Suppressor macrophage treated with lipopolysaccharide for 4 hours (primary cell): Measurements from ENCODE around the gene ERMARD.
"Not testable (repeated sequence)": the region's sequence is repeated elsewhere in the genome, so short reads cannot be mapped to it uniquely, and the experiment has no call there.

Experiments
- DNase-seq: peaks from one replicate; pipeline ENCODE4 v3.0.0-alpha.2; 2020

Gene ERMARD

DNA sequence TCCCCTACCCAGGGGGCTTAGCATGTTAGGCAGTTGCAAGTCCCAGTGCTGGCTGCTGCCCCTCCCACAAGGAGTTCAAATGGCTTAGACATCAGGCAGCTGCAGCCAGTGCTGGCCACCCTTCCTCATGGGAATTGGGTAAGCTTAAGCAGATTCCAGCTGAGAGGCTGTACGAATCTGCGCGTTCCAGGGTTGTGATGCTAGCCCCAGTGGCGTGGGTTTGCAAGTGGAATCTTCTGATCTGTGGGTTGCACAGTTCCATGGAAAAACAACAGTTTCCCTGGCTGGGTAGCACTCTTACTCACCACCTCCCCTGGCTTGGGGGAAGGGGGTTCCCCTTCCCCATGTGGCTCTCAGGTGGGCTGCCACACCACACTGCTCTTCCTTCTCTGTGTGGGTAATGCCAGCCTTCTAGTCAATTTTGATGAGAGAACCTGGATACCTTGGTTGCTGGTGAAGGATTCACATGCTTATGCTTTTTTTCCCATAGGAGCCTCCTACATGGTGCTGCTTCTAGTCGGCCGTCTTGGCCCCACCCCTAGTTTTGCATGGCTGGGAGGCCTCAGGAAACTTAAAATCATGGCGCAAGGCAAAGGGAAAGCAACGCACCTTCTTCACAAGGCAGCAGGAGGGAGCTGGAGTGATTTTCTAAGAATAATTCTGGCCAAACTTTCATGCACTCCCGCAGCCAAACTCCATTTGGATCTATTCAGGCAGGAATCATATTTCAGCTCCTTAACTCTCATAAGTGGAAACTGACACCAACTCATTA is 13.0 kb upstream of the ERMARD start:
- no peak for DNase-seq

GRCh38 chr6:169738976-169739529 is 12.4 kb upstream of the ERMARD start:
- DNase-seq = no peak

- no peak for DNase-seq
Observed at GRCh38 chr6:169741344-169741743, 10.1 kb upstream of the ERMARD start.

GRCh38 chr6:169745405-169745804 is 6.0 kb upstream of the ERMARD start:
- no peak for DNase-seq

DNA sequence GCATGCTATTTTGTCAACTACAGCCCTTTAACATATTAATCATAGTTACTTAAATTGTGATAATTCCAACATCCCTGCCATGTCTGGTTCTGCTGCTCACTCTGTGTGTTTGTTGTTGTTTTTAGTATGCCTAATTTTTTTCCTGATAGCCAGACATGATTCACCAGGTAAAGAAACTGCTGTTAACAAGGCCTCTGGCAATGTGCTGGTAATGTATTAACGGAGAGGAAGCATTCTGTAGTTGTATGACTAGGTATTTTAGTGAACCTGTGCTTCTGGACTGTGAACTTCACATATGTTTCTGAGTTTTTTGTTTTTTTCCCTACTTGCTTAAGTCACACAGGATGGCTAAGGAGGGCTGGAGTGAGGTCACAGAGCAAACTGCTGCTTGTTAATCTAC is 4.9 kb upstream of the ERMARD start:
- no peak for DNase-seq

- peak; percentile 5 for DNase-seq
Observed at GRCh38 chr6:169752074-169752623, 727 bp downstream of the ERMARD start.

- no peak for DNase-seq
Observed at GRCh38 chr6:169755162-169755561, 3.7 kb downstream of the ERMARD start.

DNA sequence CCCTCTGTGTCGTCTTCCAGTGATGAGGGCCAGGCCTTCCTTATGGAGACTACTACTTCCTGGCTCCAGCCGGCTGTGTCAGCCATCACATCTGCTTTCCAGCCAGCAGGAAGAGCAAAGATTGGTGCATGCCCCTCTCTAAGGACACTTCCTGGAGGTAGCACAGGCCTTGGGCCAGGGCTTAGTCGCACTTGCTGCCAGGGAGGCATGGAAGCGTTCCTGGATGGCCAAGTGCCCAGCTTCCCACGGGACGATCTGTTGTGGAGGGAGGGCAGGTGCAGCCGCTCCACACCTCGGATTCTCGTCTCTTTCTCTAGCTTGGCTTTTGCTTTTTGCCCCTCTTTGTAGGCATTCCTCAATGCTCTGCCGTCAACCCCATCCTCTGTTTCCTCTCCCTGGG is 11.9 kb downstream of the ERMARD start:
- no peak for DNase-seq

- no peak for DNase-seq
Observed at GRCh38 chr6:169763881-169764280, 12.5 kb downstream of the ERMARD start.

DNA sequence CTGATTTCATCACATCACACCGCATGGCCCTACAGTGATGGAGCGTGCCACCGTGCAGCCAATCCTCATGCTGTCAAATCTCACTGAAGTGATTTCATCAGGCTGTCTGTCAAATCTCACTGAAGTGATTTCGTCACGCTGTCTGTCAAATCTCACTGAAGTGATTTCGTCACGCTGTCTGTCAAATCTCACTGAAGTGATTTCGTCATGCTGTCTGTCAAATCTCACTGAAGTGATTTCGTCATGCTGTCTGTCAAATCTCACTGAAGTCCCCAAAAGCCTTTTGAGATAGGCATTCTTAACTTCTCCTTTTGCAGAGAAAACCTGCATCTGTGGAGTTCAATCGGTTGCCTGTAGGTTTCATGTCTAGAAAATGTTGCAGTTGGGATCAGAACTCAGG is 14.4 kb downstream of the ERMARD start:
- DNase-seq = not testable (repeated sequence)

DNA sequence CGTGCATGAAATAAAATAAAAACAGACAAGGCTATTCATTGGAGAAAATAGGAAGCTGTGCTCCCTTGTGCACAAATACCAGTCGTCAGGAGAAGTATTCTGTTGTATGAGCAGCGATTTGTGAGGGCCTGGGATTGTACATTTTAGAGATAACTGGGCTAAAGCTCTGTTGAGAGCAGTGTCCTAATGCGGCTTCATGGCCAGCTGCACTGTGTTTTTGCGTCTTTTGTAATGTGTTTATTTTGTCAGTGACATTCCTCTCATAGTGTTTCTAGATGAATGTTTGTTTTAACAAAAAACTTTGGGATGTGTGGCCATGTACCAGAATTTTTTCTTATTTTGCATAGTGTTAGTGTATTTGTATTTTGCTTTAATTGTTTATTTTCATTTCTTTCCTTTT is 14.8 kb downstream of the ERMARD start:
- DNase-seq = no peak

DNA sequence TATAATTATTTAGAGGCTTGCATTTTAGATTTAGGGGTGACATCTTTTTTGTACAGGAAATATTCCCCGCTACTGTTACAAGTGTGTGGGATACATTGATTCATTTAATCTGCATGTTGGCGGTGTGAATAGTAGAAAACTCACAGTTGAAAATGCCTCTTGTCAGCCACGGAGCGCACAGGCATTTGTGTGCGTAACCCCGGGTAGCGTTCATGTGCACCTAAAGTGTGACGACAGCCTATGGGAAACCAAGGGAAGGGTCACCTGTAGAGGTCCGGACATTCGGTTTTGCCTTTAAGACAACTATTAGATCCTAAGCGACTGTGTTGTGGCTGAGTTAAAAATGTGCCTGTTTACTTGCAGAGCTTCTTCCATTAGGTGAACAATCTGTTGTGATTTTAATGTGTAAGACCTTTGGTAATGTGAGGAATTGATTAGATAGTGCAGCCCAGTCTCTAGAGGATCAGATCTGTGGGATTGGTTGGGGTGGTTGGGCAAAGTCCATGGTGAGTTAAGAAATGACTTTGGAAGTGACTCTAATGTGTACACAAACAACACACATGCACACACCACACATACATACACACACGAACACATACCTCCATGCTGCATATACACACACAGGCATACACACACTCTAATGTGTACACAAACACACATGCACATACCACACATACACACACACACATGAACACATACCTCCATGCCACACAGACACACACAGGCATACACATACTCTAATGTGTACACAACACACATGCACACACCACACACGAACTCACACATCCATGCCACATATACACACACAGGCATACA is 15.7 kb downstream of the ERMARD start:
- DNase-seq = no peak

GRCh38 chr6:169774347-169774746 is 22.9 kb downstream of the ERMARD start:
- DNase-seq = no peak

DNA sequence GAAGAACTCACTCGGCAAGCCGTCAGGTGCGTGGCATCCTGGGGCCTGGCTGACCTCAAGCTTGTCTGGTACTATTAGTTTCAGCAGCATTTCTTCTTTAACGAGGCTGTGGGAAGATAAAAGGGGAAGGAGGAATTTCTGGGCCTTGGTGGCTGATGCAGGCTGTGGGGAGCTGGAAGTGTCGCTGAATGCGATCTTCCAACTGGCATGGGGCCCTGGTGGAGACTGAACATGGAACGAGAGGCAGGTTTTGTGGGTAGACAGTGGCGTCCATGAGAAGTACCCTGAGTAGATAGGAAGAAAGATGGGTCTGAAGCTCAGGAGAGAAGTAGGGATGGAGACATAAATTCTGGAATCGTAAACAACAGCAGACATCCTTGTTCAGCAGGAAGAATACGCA is 23.9 kb downstream of the ERMARD start:
- DNase-seq = no peak

DNA sequence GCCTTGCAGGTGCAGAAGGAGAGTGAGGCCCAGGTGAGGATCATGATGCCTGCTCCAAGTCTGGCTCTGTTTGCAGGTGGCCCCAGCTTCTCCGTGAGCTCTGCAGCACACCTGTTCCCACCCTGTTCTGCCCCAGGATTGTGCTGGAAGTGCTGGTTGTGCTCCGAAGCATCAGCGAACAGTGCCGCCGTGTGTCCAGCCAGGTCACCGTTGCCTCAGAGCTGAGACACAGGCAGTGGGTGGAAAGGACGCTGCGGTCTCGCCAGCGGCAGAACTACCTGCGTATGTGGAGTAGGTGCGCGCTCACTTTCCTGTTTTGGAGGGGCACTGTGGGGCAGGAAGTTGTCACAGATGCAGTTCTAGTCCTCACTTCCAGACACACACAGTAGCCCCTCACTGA is 25.0 kb downstream of the ERMARD start:
- DNase-seq = no peak

GRCh38 chr6:169777896-169778295 is 26.5 kb downstream of the ERMARD start:
- no peak for DNase-seq

GRCh38 chr6:169778646-169779045 is 27.2 kb downstream of the ERMARD start:
- DNase-seq = no peak

DNA sequence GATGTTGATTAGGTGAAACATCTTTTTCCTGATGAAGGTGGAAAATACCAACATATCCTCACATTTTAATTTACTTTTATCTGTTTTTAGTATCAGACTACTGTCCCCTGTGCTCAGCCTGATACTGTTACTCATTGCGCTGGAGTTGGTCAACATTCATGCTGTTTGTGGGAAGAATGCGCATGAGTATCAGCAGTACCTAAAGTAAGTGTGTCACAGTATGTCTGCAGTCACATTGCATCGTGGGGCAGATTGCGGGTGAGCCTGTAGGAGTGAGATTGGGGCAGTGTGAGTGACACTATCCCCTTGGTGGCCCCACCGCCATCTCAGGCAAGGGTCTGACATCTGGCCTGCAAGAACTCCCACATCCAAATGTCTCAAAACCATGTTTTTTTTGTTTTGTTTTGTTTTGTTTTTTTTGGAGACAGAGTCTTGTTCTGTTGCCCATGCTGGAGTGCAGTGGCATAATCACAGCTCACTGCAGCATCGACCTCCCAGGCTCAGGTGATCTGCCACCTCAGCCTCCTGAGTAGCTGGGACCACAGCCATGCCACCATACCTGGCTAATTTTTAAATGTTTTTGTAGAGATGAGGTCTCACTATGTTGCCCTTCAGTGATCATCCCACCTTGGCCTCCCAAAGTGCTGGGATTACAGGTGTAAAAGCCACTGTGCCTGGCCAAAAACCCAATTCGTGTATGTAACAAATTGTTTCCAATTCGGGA is 27.8 kb downstream of the ERMARD start:
- no peak for DNase-seq

DNA sequence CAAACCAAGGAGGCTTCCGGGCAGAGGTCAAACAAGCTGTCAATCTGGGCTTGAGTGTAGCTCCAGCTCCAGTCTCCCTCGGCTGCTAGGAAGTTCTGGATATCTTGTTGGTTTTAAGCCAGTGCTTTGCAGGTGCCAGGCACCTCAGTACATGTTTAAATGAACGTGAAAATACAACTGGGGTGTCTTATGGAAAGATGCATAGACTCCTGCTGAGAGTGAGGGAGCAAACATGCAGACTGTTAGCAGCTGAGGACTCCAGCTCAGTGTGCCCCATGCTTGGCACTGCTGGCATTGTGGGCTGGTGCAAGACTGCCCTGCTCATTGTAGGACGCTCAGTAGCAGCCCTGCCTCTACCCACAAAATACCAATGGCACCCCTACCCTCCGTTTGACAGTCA is 28.5 kb downstream of the ERMARD start:
- no peak for DNase-seq

DNA sequence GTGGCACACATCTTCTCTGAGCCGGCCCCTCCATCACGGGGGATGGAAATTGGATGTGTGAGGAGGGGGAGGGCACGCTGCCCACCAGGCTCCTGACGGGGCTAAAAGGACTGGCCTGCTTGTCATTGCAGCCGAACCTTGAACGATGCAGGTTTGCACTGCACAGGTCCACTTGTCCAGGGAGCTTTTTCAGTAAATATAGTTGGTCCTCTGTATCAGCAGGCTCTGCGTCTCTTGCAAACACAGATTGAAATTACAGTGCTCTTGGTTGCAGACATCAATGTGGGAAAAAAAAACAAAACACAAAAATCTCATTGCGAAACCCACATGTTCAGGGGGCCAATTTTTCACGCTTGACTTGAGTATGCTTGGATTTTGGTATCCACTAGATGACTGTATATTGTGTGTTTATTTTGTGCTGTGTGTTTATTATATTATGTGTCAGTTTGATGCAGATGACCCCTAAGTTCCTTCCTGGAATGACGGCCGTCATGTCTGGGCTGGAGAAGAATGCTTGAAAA is 29.2 kb downstream of the ERMARD start:
- no peak for DNase-seq

- DNase-seq = no peak
Observed at GRCh38 chr6:169782966-169783365, 31.5 kb downstream of the ERMARD start.

GRCh38 chr6:169783401-169783800 is 32.0 kb downstream of the ERMARD start:
- DNase-seq = no peak
